Fibroblast of mammary gland (primary cell): ENCODE results near the gene RAB29.
A peak's percentile ranks its signal among the peaks of the same experiment; 100 is the strongest.
"Not testable (repeated sequence)": the region's sequence is repeated elsewhere in the genome, so short reads cannot be mapped to it uniquely, and the experiment has no call there.

Experiments
- DNase-seq: peaks from one replicate; pipeline ENCODE4 v3.0.0-alpha.2; 2010; ENCODE audit warnings: low read depth
- H3K4me3 ChIP-seq: 2 replicates; pipeline ENCODE4 v1.5.1; 2011; ENCODE audit warnings: low read depth, mild to moderate bottlenecking, low read length, moderate library complexity; ENCODE audit not compliant: control insufficient read depth
- TF ChIP-seq, protein P1 (sequence below): conservative IDR thresholded peaks from 2 replicates; pipeline ENCODE4 v1.5.1; 2011; ENCODE audit warnings: low read depth, low read length, inconsistent platforms; ENCODE audit not compliant: control insufficient read depth, insufficient read depth

The RAB29 gene, protein sequence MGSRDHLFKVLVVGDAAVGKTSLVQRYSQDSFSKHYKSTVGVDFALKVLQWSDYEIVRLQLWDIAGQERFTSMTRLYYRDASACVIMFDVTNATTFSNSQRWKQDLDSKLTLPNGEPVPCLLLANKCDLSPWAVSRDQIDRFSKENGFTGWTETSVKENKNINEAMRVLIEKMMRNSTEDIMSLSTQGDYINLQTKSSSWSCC

DNA sequence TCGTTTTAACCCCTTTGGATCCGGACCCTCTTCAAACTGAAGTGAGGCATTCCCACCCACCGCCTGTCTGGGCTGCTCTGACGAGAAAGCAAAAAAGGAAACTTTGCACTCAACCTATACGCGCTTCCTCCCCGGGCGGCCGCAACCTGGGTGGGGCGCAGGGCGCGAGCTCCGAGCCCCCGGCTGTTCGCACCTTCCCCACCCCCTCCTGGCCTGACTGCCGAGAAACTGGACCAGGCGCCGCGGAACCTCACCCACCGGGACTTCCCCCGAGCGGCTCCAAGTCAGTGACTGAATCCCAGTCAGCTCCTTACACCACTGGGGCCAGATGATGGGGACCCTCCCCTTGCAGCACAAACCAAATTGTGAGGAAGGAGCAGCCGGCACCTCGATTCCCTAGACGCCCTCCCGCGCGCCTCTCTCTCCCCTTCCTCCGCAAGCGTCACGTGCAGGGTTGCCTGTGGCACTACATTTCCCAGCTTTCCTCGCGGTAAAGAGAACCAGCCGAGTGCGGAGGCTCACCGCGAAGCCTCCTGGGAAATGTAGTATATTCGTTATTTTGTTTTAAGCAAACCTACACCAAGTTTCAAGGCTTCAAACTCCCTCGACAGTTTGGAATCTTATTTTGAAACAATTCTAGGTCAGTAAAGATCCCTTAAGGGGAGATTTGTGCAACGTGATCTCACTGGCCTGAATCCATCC is at the start of gene RAB29:
TSS of gene RAB29 (minus strand) at position 468 of the 702 bp plus-strand sequence. CDS start 526 bp downstream, outside the sequence.
- DNase-seq, result peak; percentile 80

DNA sequence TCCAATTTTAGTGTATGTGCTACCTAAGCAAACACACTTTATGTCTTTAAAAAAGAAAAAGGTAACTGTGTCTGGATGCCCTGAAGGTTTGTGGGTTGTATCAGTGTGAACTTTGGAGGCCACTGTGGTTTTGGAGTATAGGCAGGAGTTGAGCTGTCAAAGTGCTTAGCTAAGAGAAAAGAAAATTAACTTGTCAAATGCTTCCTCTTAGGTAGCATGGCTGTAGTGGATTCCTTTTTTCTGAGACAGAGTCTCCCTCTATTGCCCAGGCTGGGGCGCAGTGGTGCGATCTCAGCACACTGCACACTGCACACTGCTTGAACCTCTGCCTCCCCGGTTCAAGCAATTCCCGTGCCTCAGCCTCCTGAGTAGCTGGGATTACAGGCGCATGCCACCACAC is 48.9 kb upstream of the RAB29 start:
- no peak for DNase-seq
- TF ChIP-seq, protein P1, sequence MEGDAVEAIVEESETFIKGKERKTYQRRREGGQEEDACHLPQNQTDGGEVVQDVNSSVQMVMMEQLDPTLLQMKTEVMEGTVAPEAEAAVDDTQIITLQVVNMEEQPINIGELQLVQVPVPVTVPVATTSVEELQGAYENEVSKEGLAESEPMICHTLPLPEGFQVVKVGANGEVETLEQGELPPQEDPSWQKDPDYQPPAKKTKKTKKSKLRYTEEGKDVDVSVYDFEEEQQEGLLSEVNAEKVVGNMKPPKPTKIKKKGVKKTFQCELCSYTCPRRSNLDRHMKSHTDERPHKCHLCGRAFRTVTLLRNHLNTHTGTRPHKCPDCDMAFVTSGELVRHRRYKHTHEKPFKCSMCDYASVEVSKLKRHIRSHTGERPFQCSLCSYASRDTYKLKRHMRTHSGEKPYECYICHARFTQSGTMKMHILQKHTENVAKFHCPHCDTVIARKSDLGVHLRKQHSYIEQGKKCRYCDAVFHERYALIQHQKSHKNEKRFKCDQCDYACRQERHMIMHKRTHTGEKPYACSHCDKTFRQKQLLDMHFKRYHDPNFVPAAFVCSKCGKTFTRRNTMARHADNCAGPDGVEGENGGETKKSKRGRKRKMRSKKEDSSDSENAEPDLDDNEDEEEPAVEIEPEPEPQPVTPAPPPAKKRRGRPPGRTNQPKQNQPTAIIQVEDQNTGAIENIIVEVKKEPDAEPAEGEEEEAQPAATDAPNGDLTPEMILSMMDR, result no peak
- H3K4me3 ChIP-seq, result no peak overlapping the region

More for the DNA sequence above, at the start of gene RAB29:
- H3K4me3 ChIP-seq, result peak within 1 kb of the TSS; percentile 95
- TF ChIP-seq, protein P1, result no peak

DNA sequence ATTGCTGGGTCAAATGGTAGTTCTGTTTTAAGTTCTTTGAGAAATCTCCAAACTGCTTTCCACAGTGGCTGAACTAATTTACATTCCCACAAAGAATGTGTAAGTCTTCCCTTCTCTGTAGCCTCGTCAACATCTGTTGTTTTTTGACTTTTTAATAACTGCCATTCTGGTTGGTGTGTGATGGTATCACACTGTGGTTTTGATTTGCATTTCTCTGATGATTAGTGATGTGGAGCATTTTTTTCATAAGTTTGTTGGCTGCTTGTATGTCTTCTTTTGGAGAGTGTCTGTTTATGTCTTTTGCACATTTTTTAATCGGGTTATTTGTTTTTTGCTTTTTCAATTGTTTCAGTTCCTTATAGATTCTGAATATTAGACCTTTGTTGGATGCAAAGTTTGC is 48.0 kb upstream of the RAB29 start:
- DNase-seq, H3K4me3 ChIP-seq: not testable (repeated sequence)

DNA sequence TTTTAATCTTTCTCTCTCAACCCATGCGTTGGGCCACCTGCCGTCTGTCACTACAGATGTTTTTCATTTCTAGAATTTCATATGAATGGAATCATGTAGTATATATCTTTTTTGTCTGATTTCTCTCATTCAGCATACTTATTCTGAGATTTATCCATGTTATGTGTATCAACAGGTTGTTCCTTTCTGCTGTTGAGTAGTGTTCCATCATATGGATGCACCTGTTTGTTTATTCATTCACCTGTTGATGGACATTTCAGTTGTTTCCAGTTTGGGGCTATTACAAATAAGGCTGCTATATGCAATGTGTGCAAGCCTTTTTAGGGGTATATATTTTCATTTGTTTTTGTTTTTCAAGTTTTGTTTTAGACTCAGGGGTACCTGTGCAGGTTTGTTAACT is 47.1 kb upstream of the RAB29 start:
- H3K4me3 ChIP-seq, result no peak overlapping the region
- TF ChIP-seq, protein P1, result no peak
- no peak for DNase-seq

DNA sequence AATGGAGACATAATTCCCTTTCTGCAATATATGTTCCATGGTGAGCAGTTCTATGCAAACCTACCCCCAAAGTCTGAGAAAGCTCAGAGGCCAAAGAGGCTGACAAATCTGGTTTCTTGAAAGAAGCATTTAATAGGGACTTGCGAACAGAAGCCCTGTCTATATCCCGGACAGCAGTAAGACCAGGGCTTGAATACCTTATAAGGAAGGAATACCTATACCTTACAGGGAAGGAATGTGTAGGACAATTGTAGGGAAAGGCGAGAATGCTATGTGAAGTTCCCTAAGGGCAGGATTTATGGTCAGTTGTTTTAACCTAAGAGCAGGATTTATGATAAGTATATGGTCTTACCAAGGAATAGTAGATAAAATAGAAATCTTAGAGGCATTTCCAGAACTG is 42.7 kb upstream of the RAB29 start:
- TF ChIP-seq, protein P1, result no peak
- DNase-seq, result no peak

DNA sequence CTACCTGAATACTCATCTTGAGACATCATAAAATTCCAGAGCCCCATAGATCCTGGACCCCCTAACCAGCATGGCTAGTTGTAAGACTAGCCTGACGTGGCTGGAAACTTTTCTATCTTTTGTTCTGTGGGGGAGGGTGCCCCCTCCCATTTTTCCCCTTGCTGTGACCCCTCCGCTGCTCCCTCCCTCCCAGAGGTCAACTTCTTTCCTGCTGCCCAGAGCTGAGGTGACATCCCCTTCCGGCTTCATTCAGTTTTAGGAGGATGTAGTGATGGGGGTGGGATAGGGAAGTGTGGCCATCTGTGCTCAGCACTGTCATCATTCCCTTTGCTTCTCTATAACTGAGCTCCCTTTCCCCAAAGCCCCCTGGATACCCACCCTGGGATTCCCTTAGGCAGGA is 42.1 kb upstream of the RAB29 start:
- no peak overlapping the region for H3K4me3 ChIP-seq
- DNase-seq, result no peak
- TF ChIP-seq, protein P1, result no peak

More for the DNA sequence above, 42.7 kb upstream of the RAB29 start:
- H3K4me3 ChIP-seq, result no peak overlapping the region

DNA sequence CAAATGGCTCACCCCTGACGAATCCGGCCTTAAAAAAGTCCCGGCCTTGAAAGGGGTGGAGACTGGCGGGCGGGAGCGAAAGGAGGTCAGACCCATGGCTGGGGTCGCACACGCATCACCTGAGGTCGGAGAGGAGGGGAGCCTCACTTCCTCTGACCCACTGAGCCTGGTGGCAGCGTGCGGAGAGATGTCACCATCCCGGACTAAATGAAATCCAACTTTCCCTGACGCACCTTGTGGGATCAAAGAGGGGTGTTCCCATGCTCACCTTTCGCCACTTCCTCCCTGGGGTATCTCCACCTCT is 38.4 kb upstream of the RAB29 start:
- peak overlapping the region; percentile 78 for H3K4me3 ChIP-seq
- DNase-seq, result peak; percentile 64
- TF ChIP-seq, protein P1, result no peak
